IPS-NIHi7 (cell line): ENCODE measurements around the gene COL6A2.
A peak's percentile ranks its signal among the peaks of the same experiment; 100 is the strongest.
"Not testable (repeated sequence)": the region's sequence is repeated elsewhere in the genome, so short reads cannot be mapped to it uniquely, and the experiment has no call there.

Source experiments
- DNase-seq: peaks from one replicate; pipeline ENCODE4 v3.0.0; 2012; ENCODE audit warnings: mixed read lengths; ENCODE audit errors: extremely low spot score

Gene COL6A2

GRCh38 chr21:46078978-46079351, 18.9 kb upstream of the COL6A2 start:
- DNase-seq: no peak

- DNase-seq: no peak
Measured at GRCh38 chr21:46079352-46080170, 18.4 kb upstream of the COL6A2 start.

- no peak for DNase-seq
Measured at GRCh38 chr21:46080171-46081021, 17.5 kb upstream of the COL6A2 start.

GRCh38 chr21:46081022-46081861, 16.7 kb upstream of the COL6A2 start:
- DNase-seq: no peak

GRCh38 chr21:46081862-46082712, 15.8 kb upstream of the COL6A2 start:
- no peak for DNase-seq

- DNase-seq: no peak
Measured at GRCh38 chr21:46082713-46082962, 15.3 kb upstream of the COL6A2 start.

GRCh38 chr21:46082963-46083790, 14.7 kb upstream of the COL6A2 start:
- DNase-seq: no peak

- no peak for DNase-seq
Measured at GRCh38 chr21:46083791-46084561, 13.9 kb upstream of the COL6A2 start.

GRCh38 chr21:46084709-46085108, 13.2 kb upstream of the COL6A2 start:
- no peak for DNase-seq

GRCh38 chr21:46085259-46085658, 12.7 kb upstream of the COL6A2 start:
- DNase-seq: not testable (repeated sequence)

- no peak for DNase-seq
Measured at GRCh38 chr21:46087641-46088040, 10.3 kb upstream of the COL6A2 start.

GRCh38 chr21:46088189-46088588, 9.7 kb upstream of the COL6A2 start:
- no peak for DNase-seq

- peak; percentile 7 for DNase-seq
Measured at GRCh38 chr21:46089285-46089684, 8.6 kb upstream of the COL6A2 start.

- DNase-seq: no peak
Measured at GRCh38 chr21:46091118-46091517, 6.8 kb upstream of the COL6A2 start.

GRCh38 chr21:46091631-46092025, 6.3 kb upstream of the COL6A2 start:
- DNase-seq: no peak

- peak; percentile 7 for DNase-seq
Measured at GRCh38 chr21:46092026-46092764, 5.7 kb upstream of the COL6A2 start.

GRCh38 chr21:46092811-46093667, 4.9 kb upstream of the COL6A2 start:
- peak; percentile 5 for DNase-seq
